Measurements from ENCODE around the gene MON1A.

The MON1A gene

GRCh38 chr3:49882166-49882565 is 47.4 kb downstream of the MON1A start:
- H3K4me3 Mint-ChIP-seq, result no peak overlapping the region
- H3K27me3 Mint-ChIP-seq, result no peaks in the 10 kb centered on the region

GRCh38 chr3:49880581-49881315 is 48.9 kb downstream of the MON1A start:
- H3K27ac Mint-ChIP-seq, result no peak overlapping the region
- no peaks in the 10 kb centered on the region for H3K27me3 Mint-ChIP-seq
- no peaks in the 10 kb centered on the region for H3K36me3 Mint-ChIP-seq (ENCODE audit: low read depth)
- H3K4me1 Mint-ChIP-seq (ENCODE audit: low read depth), result no peaks in the 10 kb centered on the region
- H3K4me3 Mint-ChIP-seq, result no peak overlapping the region
- no peaks in the 10 kb centered on the region for H3K9me3 Mint-ChIP-seq

More at GRCh38 chr3:49882166-49882565, 47.4 kb downstream of the MON1A start:
- Mint-ChIP-seq H3K27ac (no peak overlapping the region), H3K36me3 (ENCODE audit: low read depth) (no peaks in the 10 kb centered on the region), H3K9me3 (no peaks in the 10 kb centered on the region), H3K4me1 (ENCODE audit: low read depth) (no peaks in the 10 kb centered on the region)

- Mint-ChIP-seq H3K27me3 (no peaks in the 10 kb centered on the region), H3K4me1 (ENCODE audit: low read depth) (no peaks in the 10 kb centered on the region), H3K36me3 (ENCODE audit: low read depth) (no peaks in the 10 kb centered on the region), H3K27ac (no peak overlapping the region), H3K9me3 (no peaks in the 10 kb centered on the region), H3K4me3 (no peak overlapping the region)
These were observed 49.9 kb downstream of the MON1A start for GRCh38 chr3:49879721-49880120.

GRCh38 chr3:49878686-49879085 is 50.9 kb downstream of the MON1A start:
- H3K4me1 Mint-ChIP-seq (ENCODE audit: low read depth), result no peaks in the 10 kb centered on the region
- H3K9me3 Mint-ChIP-seq, result no peaks in the 10 kb centered on the region
- no peak overlapping the region for H3K4me3 Mint-ChIP-seq

GRCh38 chr3:49877716-49878115 is 51.9 kb downstream of the MON1A start:
- no peaks in the 10 kb centered on the region for H3K27me3 Mint-ChIP-seq
- H3K27ac Mint-ChIP-seq, result no peak overlapping the region
- no peak overlapping the region for H3K4me3 Mint-ChIP-seq
- H3K9me3 Mint-ChIP-seq, result no peaks in the 10 kb centered on the region
- no peaks in the 10 kb centered on the region for H3K36me3 Mint-ChIP-seq (ENCODE audit: low read depth)
- peaks cover 4% of the 10 kb centered on the region for H3K4me1 Mint-ChIP-seq (ENCODE audit: low read depth)

More at GRCh38 chr3:49878686-49879085, 50.9 kb downstream of the MON1A start:
- no peaks in the 10 kb centered on the region for H3K36me3 Mint-ChIP-seq (ENCODE audit: low read depth)
- H3K27me3 Mint-ChIP-seq, result no peaks in the 10 kb centered on the region
- H3K27ac Mint-ChIP-seq, result no peak overlapping the region

GRCh38 chr3:49876567-49876966 is 53.0 kb downstream of the MON1A start:
- H3K27me3 Mint-ChIP-seq, result no peaks in the 10 kb centered on the region
- no peak overlapping the region for H3K27ac Mint-ChIP-seq
- no peaks in the 10 kb centered on the region for H3K9me3 Mint-ChIP-seq
- no peaks in the 10 kb centered on the region for H3K36me3 Mint-ChIP-seq (ENCODE audit: low read depth)
- peaks cover 9% of the 10 kb centered on the region for H3K4me1 Mint-ChIP-seq (ENCODE audit: low read depth)
- H3K4me3 Mint-ChIP-seq, result no peak overlapping the region

GRCh38 chr3:49873623-49874022 is 56.0 kb downstream of the MON1A start:
- Mint-ChIP-seq H3K36me3 (ENCODE audit: low read depth) (no peaks in the 10 kb centered on the region), H3K27ac (no peak overlapping the region), H3K9me3 (no peaks in the 10 kb centered on the region), H3K4me3 (no peak overlapping the region), H3K4me1 (ENCODE audit: low read depth) (peaks cover 9% of the 10 kb centered on the region), H3K27me3 (peaks cover 12% of the 10 kb centered on the region)

- no peak overlapping the region for H3K4me3 Mint-ChIP-seq
- no peak overlapping the region for H3K27ac Mint-ChIP-seq
These were observed 56.8 kb downstream of the MON1A start for GRCh38 chr3:49872801-49873281.

GRCh38 chr3:49871531-49872153 is 58.0 kb downstream of the MON1A start:
- no peaks in the 10 kb centered on the region for H3K36me3 Mint-ChIP-seq (ENCODE audit: low read depth)
- no peak overlapping the region for H3K27ac Mint-ChIP-seq
- no peak overlapping the region for H3K4me3 Mint-ChIP-seq
- H3K4me1 Mint-ChIP-seq (ENCODE audit: low read depth), result peaks cover 9% of the 10 kb centered on the region
- H3K27me3 Mint-ChIP-seq, result peaks cover 29% of the 10 kb centered on the region
- H3K9me3 Mint-ChIP-seq, result no peaks in the 10 kb centered on the region

More at GRCh38 chr3:49872801-49873281, 56.8 kb downstream of the MON1A start:
- peaks cover 9% of the 10 kb centered on the region for H3K4me1 Mint-ChIP-seq (ENCODE audit: low read depth)
- no peaks in the 10 kb centered on the region for H3K9me3 Mint-ChIP-seq
- no peaks in the 10 kb centered on the region for H3K36me3 Mint-ChIP-seq (ENCODE audit: low read depth)
- peaks cover 19% of the 10 kb centered on the region for H3K27me3 Mint-ChIP-seq

GRCh38 chr3:49869525-49870126 is 60.0 kb downstream of the MON1A start, which contains the start of gene CAMKV:
CAMKV (minus strand) TSS chr3:49869906; CDS start chr3:49862388, 7,518 bp downstream.
- Mint-ChIP-seq H3K27ac (no peak within 1 kb of the TSS), H3K4me1 (ENCODE audit: low read depth) (peaks cover 9% of the 10 kb centered on the region), H3K36me3 (ENCODE audit: low read depth) (no peaks in the 10 kb centered on the region), H3K9me3 (no peaks in the 10 kb centered on the region), H3K27me3 (peaks cover 35% of the 10 kb centered on the region), H3K4me3 (no peak within 1 kb of the TSS)

- peaks cover 9% of the 10 kb centered on the region for H3K4me1 Mint-ChIP-seq (ENCODE audit: low read depth)
- no peaks in the 10 kb centered on the region for H3K36me3 Mint-ChIP-seq (ENCODE audit: low read depth)
- no peak overlapping the region for H3K4me3 Mint-ChIP-seq
- no peak overlapping the region for H3K27ac Mint-ChIP-seq
- no peaks in the 10 kb centered on the region for H3K9me3 Mint-ChIP-seq
- H3K27me3 Mint-ChIP-seq, result peaks cover 37% of the 10 kb centered on the region
These were observed 60.6 kb downstream of the MON1A start for GRCh38 chr3:49868862-49869466.

- Mint-ChIP-seq H3K4me1 (ENCODE audit: low read depth) (peaks cover 7% of the 10 kb centered on the region), H3K4me3 (peak overlapping the region; percentile 2), H3K9me3 (no peaks in the 10 kb centered on the region), H3K36me3 (ENCODE audit: low read depth) (no peaks in the 10 kb centered on the region), H3K27me3 (peaks cover 39% of the 10 kb centered on the region), H3K27ac (no peak overlapping the region)
These were observed 61.7 kb downstream of the MON1A start for GRCh38 chr3:49867871-49868321.

- no peaks in the 10 kb centered on the region for H3K9me3 Mint-ChIP-seq
- peaks cover 4% of the 10 kb centered on the region for H3K4me1 Mint-ChIP-seq (ENCODE audit: low read depth)
- no peak overlapping the region for H3K4me3 Mint-ChIP-seq
- no peaks in the 10 kb centered on the region for H3K36me3 Mint-ChIP-seq (ENCODE audit: low read depth)
- peaks cover 39% of the 10 kb centered on the region for H3K27me3 Mint-ChIP-seq
- H3K27ac Mint-ChIP-seq, result no peak overlapping the region
These were observed 62.2 kb downstream of the MON1A start for GRCh38 chr3:49867400-49867799.

GRCh38 chr3:49865198-49865784 is 64.3 kb downstream of the MON1A start:
- H3K4me1 Mint-ChIP-seq (ENCODE audit: low read depth), result no peaks in the 10 kb centered on the region
- H3K27ac Mint-ChIP-seq, result no peak overlapping the region
- no peak overlapping the region for H3K4me3 Mint-ChIP-seq
- no peaks in the 10 kb centered on the region for H3K36me3 Mint-ChIP-seq (ENCODE audit: low read depth)
- H3K27me3 Mint-ChIP-seq, result peaks cover 29% of the 10 kb centered on the region
- no peaks in the 10 kb centered on the region for H3K9me3 Mint-ChIP-seq

Measured in stimulated activated naive CD8-positive, alpha-beta T cell treated with anti-CD3 and anti-CD28 coated beads, Interleukin-15, Interleukin-2, amounts not matched to agents 100 ng/mL and 50 ng/mL, for 24 hours (primary cell).